Progenitor cell of endocrine pancreas (in vitro differentiated cells): ENCODE data around the gene PARVB. TPM values are rescaled to one million over a fixed set of nuclear protein-coding genes. Genes with fewer than 3 reads are reported as not detected.

Experiments used
- DNase-seq: peaks from one replicate; pipeline ENCODE4 v3.0.0; 2021; ENCODE audit warnings: low spot score; ENCODE audit not compliant: unreplicated experiment
- H3K27ac Mint-ChIP-seq: 2 replicates; pipeline ENCODE4 v1.8.0; 2021; ENCODE audit warnings: mild to moderate bottlenecking, moderate library complexity, mixed read lengths
- H3K27me3 Mint-ChIP-seq: 2 replicates; pipeline ENCODE4 v1.8.0; 2021; ENCODE audit warnings: mixed read lengths
- H3K36me3 Mint-ChIP-seq: 2 replicates; pipeline ENCODE4 v1.8.0; 2022; ENCODE audit warnings: mixed read lengths; ENCODE audit not compliant: insufficient read depth
- H3K4me1 Mint-ChIP-seq: 2 replicates; pipeline ENCODE4 v1.8.0; 2021; ENCODE audit warnings: low read depth, mixed read lengths
- H3K4me3 Mint-ChIP-seq: 2 replicates; pipeline ENCODE4 v1.8.0; 2021; ENCODE audit warnings: low read depth, mild to moderate bottlenecking, moderate library complexity, mixed read lengths
- H3K9me3 Mint-ChIP-seq: 2 replicates; pipeline ENCODE4 v1.8.0; 2021; ENCODE audit warnings: low read depth, mixed read lengths
- total RNA-seq: library from RNA; stranded (reverse); gene quantifications from 2 replicates; pipeline ENCODE4 v1.2.1, GENCODE V29; 2021
- TF ChIP-seq, protein P1 (sequence below): fragments of 200-600 bp; sonication (generic); IDR thresholded peaks from one replicate; pipeline ENCODE4 v1.5.0; 2021; ENCODE audit warnings: antibody characterized with exemption, mild to moderate bottlenecking; ENCODE audit not compliant: unreplicated experiment

PARVB gene
- total RNA-seq, 1 donor from 2014 or later = 11.8 TPM

- no peak overlapping the region for H3K27ac Mint-ChIP-seq
- no peak overlapping the region for H3K4me3 Mint-ChIP-seq
- DNase-seq = no peak
- H3K36me3 Mint-ChIP-seq = no peaks in the 10 kb centered on the region
- TF ChIP-seq, protein P1, sequence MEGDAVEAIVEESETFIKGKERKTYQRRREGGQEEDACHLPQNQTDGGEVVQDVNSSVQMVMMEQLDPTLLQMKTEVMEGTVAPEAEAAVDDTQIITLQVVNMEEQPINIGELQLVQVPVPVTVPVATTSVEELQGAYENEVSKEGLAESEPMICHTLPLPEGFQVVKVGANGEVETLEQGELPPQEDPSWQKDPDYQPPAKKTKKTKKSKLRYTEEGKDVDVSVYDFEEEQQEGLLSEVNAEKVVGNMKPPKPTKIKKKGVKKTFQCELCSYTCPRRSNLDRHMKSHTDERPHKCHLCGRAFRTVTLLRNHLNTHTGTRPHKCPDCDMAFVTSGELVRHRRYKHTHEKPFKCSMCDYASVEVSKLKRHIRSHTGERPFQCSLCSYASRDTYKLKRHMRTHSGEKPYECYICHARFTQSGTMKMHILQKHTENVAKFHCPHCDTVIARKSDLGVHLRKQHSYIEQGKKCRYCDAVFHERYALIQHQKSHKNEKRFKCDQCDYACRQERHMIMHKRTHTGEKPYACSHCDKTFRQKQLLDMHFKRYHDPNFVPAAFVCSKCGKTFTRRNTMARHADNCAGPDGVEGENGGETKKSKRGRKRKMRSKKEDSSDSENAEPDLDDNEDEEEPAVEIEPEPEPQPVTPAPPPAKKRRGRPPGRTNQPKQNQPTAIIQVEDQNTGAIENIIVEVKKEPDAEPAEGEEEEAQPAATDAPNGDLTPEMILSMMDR = no peak
- no peaks in the 10 kb centered on the region for H3K4me1 Mint-ChIP-seq
- H3K27me3 Mint-ChIP-seq = peaks cover 2% of the 10 kb centered on the region
- no peaks in the 10 kb centered on the region for H3K9me3 Mint-ChIP-seq
Observed at GRCh38 chr22:44161673-44162072, 137.6 kb downstream of the PARVB start.

GRCh38 chr22:44162960-44163359 is 138.9 kb downstream of the PARVB start:
- DNase-seq = no peak
- Mint-ChIP-seq H3K9me3 (no peaks in the 10 kb centered on the region), H3K4me1 (no peaks in the 10 kb centered on the region), H3K27me3 (peaks cover 2% of the 10 kb centered on the region), H3K36me3 (no peaks in the 10 kb centered on the region), H3K27ac (no peak overlapping the region), H3K4me3 (no peak overlapping the region)
- TF ChIP-seq, protein P1 = no peak

DNA sequence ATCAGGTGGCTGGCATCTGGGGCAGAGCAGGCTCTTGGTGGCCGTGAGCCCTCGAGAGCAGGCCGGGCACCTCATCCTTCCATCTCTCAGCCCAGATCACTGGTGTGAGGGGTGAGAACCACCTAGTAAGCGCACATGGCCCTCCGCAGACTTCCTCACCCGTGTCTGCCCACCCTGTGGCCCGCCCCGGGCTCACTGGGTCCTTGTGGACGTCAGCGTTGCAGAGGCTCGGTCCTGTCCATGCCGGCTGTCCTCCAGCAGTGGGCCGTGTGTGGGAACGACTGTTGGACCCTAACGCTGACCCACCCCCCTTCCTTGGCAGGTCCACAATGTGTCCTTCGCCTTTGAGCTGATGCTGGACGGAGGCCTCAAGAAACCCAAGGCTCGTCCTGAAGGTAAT is 139.4 kb downstream of the PARVB start:
- TF ChIP-seq, protein P1 = no peak
- Mint-ChIP-seq H3K27ac (no peak overlapping the region), H3K27me3 (peaks cover 2% of the 10 kb centered on the region), H3K4me3 (no peak overlapping the region), H3K4me1 (no peaks in the 10 kb centered on the region), H3K36me3 (no peaks in the 10 kb centered on the region), H3K9me3 (no peaks in the 10 kb centered on the region)
- DNase-seq = no peak

DNA sequence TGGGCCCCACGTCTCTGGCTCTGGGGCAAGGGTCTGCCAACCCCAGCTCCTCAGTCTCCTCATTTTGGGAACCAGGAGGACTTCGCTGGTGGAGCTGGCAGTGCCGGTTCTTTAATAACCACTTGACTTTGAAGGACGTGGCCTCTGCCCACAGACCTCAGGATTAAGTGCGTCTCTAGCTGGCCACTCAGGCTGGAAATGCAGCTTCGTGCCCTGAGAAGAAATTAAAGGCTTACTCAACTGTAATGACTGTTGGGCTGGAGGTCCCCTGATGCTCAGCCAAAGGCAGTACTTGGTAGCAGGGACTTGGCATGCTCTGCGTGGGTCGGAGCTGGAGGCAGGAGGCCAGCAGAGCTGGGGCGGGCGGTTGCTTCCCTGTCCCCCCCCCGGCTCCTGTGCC is 139.9 kb downstream of the PARVB start:
- no peak overlapping the region for H3K4me3 Mint-ChIP-seq
- no peak for DNase-seq
- H3K9me3 Mint-ChIP-seq = no peaks in the 10 kb centered on the region
- no peak overlapping the region for H3K27ac Mint-ChIP-seq
- TF ChIP-seq, protein P1 = no peak
- no peaks in the 10 kb centered on the region for H3K27me3 Mint-ChIP-seq
- no peaks in the 10 kb centered on the region for H3K36me3 Mint-ChIP-seq
- H3K4me1 Mint-ChIP-seq = no peaks in the 10 kb centered on the region

- H3K27me3 Mint-ChIP-seq = no peaks in the 10 kb centered on the region
- no peak overlapping the region for H3K4me3 Mint-ChIP-seq
- no peak for DNase-seq
- no peak overlapping the region for H3K27ac Mint-ChIP-seq
- TF ChIP-seq, protein P1 = no peak
- no peaks in the 10 kb centered on the region for H3K36me3 Mint-ChIP-seq
- no peaks in the 10 kb centered on the region for H3K9me3 Mint-ChIP-seq
- no peaks in the 10 kb centered on the region for H3K4me1 Mint-ChIP-seq
Observed at GRCh38 chr22:44165286-44165874, 141.3 kb downstream of the PARVB start.
